ENCODE data around the gene CCNDBP1.
"Not testable (repeated sequence)": the region's sequence is repeated elsewhere in the genome, so short reads cannot be mapped to it uniquely, and the experiment has no call there.

The CCNDBP1 gene

DNA sequence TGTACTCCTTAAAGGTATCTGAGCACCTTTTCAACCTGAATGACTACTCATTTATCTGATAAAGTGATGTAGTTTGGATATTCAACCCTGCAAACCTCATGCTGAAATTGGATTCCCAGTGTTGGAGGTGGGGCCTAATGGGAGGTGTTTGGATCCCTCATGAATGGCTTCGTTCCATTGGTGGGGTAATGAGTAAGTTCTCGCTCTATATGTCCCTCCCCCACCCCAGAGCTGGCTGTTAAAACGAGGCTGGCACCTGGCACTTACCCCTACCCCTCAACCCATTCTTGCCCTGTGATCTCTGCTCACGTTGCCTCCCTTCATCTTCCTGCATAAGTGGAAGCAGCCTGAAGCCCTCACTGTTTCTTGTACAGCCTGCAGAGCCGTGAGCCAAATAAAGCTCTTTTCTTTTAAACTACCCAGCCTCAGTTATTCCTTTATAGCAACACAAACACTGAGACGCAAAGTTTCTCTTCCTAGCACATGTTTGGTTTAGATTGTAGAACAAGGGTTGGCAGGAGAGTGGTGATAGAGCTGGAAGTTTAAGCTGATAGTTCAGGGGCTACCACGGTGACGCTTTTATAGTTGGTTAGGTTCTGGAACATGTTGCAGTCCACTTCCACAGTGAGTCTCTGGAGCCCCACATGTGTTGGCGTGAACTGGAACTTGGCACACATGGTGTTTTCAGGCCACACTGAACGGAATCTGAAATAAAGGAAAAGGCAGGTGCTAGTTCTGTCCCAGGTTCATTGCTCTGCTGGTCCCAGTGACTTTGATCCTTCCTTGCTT, 11.8 kb downstream of the CCNDBP1 start:
- TF ChIP-seq CTCF (conservative IDR thresholded peaks at IDR 0.05; ENCODE audit: low read depth, low read length), result no peak
- no peak overlapping the region for H3K4me3 ChIP-seq (ENCODE audit: low read length)
- no peak for DNase-seq (ENCODE audit: low read depth)

- not testable (repeated sequence) for DNase-seq (ENCODE audit: low read depth)
Observed at GRCh38 chr15:43197773-43198172, 12.6 kb downstream of the CCNDBP1 start.

GRCh38 chr15:43198556-43198955, 13.4 kb downstream of the CCNDBP1 start:
- not testable (repeated sequence) for DNase-seq (ENCODE audit: low read depth); H3K4me3 ChIP-seq (ENCODE audit: low read length)

More at GRCh38 chr15:43197773-43198172, 12.6 kb downstream of the CCNDBP1 start:
- H3K4me3 ChIP-seq (ENCODE audit: low read length), result not testable (repeated sequence)

DNA sequence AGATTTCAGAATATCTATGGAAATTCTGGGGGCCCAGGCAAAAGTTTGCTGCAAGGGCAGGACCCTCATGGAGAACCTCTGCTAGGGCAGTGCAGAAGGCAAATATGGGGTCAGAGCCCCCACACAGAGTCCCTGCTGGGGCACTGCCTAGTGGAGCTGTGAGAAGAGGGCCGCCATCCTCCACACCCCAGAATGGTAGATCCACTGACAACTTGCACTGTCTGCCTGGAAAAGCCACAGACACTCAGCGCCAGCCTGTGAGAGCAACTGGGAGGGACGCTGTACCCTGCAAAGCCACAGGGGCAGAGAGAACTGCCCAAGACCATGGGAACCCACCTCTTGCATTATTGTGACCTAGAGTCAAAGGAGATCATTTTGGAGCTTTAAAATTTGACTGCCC, 13.8 kb downstream of the CCNDBP1 start:
- TF ChIP-seq CTCF (conservative IDR thresholded peaks at IDR 0.05; ENCODE audit: low read depth, low read length), result no peak
- H3K4me3 ChIP-seq (ENCODE audit: low read length), result no peak overlapping the region

GRCh38 chr15:43199945-43200488, 14.8 kb downstream of the CCNDBP1 start:
- TF ChIP-seq CTCF (conservative IDR thresholded peaks at IDR 0.05; ENCODE audit: low read depth, low read length), result no peak
- DNase-seq (ENCODE audit: low read depth), result no peak
- no peak overlapping the region for H3K4me3 ChIP-seq (ENCODE audit: low read length)

More for the DNA sequence above, 13.8 kb downstream of the CCNDBP1 start:
- DNase-seq (ENCODE audit: low read depth), result no peak

DNA sequence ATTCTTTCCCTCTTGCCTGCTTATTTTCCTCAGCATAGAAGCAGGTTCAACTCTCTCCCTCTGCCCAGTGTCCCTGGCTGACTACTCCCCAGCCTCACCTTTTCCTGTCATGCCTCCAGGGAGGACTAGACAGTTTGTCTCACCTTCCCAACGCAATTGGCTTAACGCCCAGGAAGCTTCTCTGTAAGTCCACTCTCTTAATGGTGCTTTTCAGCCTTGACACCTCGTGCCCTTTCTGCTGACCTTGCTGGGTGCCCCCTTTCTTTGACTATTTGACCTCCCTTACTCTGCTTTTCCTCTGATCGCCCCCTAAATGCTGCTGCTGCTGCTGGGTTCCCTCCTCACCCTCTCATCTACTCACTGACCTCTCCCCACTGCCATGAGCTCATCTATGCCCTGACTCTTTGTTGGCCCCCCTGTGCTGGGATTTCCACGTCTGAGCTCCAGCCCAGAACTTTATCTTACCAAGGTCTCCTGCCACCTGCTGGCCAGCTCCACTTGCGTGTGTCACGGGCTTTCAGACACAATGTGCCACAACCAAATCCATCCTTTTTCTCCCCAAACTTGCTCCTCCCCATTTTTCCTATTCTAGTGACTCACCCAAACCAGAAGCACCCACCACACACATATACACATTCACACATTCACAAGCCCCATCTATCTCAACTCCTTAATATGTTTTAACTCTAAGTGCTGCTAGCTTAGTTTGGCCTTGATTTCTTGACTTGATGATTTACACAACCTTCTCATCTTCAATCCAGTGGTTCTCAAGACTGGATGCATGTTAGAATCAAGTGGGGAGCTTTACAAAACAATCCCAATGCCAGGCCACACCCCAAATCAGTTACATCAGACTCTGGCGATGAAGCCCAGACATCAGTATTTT, 19.1 kb downstream of the CCNDBP1 start:
- peak; percentile 80 for TF ChIP-seq CTCF (conservative IDR thresholded peaks at IDR 0.05; ENCODE audit: low read depth, low read length)
- H3K4me3 ChIP-seq (ENCODE audit: low read length), result no peak overlapping the region
- DNase-seq (ENCODE audit: low read depth), result no peak

GRCh38 chr15:43206054-43206453, 20.9 kb downstream of the CCNDBP1 start:
- TF ChIP-seq CTCF (conservative IDR thresholded peaks at IDR 0.05; ENCODE audit: low read depth, low read length), result no peak
- H3K4me3 ChIP-seq (ENCODE audit: low read length), result no peak overlapping the region
- DNase-seq (ENCODE audit: low read depth), result no peak
